NCI-H510A treated with DMSO at 0.1 percent for 48 hours (cell line): ENCODE data around the gene POU2AF2.
"Not testable (repeated sequence)": the region's sequence is repeated elsewhere in the genome, so short reads cannot be mapped to it uniquely, and the experiment has no call there.

Experiments used
- DNase-seq: peaks from one replicate; lab custom pipeline; 2025; lab: John Stamatoyannopoulos, UW

POU2AF2 gene

DNA sequence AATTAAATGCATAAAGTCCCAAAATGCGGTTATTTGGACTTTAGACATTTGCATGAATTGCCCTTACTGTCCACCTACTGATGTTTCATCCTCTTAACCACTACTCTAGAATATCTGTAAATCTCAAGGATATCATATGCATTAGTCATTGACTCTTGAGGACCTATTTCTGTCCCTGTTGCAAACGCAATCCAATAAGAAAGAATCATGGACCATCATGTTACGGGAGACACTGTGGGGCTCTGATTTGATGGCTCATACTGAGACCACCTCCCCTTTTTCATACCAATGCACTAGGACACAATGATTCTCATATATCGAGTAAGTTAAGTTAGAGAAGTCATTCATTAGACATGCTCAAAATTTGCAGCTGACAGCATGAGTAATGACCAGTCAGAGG lies 14.4 kb downstream of the POU2AF2 start:
- DNase-seq: no peak

DNA sequence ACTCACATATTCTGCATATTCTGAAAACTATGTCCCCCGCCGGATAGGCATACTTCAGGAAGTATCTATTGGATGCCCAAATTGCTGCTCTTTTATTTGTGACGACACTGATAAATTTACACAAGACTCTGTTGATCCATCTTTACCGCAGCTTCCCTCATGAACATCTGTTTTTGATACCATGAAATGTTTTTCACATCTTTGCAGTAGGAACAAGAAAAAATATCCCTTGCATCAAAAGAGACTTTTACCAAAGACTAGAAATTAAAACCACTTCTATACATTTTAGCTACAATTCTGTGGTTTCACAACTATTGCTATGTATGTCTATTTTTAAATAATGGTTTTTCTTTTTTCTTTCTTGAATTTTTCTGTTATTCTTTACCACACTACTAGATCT lies 15.3 kb downstream of the POU2AF2 start:
- DNase-seq: no peak

DNA sequence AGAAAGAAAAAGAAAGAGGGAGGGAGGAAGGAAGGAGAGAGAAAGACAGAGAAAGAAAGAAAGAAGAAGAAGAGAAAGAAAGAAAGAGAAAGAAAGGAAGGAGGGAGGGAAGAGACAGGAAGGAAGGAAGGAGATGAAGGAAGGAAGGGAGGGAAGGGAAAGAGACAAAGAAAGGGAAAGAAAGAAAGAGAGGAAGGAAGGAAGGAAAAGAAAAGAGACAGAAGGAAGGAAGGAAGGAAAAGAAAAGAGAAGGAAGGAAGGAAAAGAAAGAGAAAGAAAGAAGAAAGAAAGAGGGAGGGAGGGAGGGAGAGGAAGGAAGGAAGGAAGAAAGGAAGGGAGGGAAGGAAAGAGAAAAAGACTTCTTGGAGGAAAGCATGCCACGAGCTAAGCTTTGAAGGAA lies 19.1 kb downstream of the POU2AF2 start:
- no peak for DNase-seq

DNA sequence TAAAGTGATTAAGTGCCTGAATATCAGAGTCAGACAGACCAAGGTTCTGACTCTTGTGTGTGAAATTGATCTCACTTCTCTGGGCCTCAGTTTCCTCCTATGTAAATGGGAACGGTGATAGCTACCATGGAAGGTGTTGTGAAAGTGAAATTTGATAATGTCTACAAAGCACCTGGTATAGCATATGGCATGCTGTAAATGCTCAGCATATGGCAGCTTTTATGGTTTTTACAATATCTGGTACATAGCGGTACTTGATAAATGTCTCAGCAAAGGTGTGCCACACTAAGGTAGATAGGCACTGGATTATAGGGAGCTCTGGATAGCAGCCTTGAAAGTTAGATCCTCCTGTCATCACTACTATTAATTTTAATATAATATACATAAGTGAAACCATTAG lies 19.9 kb downstream of the POU2AF2 start:
- no peak for DNase-seq

DNA sequence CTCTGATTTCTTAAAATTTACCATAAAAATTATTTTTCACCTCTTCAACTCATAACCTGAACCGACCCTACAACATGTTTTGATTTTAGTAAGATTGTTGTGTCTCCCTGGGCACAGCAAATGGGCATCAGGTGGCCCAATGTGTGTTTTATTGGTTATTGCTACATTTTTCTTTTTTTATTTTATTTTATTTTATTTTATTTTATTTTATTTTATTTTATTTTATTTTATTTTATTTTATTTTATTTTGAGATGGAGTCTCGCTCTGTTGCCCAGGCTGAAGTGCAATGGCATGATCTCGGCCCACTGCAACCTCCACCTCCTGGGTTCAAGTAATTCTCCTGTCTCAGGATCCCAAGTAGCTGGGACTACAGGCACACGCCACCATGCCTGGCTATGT lies 22.8 kb downstream of the POU2AF2 start:
- not testable (repeated sequence) for DNase-seq

DNA sequence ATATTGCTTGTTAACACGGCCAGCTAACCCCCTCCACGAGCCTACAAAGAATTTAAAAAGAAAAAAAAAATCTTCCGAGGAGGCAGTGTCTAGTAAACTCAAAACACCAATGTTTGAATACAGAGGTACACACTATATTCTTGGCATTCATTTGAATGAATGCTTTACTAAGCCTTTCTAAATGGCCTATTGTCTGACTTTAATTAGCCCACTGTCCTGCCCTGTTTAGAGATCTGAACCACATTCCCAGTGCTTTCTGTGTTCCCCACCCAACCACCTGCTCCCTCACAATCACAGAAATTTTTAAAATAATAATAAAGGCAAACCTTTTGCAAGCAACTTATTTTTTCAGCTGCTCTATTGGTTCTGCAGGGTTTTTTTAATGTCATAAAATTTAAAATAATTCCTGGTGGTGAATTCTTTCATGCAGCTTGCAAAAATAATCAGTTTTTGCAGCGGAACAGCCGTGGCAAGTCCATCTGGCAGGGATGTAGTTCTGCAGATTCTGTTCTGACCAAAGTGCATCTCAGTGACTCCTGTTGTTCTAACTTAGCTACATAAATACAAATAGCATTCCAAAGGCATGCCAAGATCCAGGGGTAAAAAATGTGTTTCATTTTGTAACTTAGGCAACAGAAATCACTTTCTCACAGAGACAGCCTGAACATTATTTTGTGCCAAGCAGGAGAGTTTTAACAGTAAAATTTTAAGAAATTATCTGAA lies 23.8 kb downstream of the POU2AF2 start:
- no peak for DNase-seq

DNA sequence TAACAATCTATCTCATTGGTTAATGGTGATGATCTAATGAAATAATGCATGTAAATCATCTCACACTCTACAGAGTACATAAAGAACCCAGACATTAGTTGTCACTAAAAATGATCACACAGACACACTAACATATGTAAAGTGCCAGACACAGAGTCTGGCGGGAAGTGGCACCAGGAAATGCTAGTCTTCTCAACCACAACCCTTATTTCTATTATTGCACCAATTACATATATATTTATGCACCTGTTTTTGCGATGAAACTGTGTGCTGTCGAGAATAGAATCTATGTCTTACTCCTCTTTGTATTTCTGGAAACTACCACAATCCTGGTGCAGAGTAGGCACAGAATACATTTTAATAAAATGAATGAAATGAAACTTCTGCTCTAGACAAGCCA lies 26.9 kb downstream of the POU2AF2 start:
- DNase-seq: no peak

DNA sequence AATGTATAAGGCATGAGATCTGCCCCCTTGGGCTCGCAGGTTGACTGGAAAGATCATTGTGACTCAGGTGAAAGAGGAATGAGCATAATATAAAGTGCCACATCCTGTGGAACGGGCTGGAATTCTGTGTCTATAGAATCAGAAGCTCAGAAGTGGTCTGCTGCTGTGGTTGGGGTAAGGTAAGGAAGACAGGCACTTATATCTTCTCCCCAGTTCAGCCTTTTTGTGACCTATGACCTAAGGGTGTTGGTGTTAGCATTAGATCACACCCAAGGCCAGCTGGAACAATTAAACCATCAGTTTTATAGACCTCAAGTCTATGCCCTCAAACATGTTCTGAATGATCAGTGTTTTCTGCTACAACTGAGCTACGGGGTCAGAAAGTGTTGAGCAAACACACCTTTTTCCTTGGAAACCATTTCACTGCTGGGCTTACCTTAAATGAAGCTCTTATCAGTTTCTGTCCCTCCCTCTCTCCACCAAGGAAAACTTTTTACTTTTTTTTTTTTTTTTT lies 37.1 kb downstream of the POU2AF2 start:
- no peak for DNase-seq

DNA sequence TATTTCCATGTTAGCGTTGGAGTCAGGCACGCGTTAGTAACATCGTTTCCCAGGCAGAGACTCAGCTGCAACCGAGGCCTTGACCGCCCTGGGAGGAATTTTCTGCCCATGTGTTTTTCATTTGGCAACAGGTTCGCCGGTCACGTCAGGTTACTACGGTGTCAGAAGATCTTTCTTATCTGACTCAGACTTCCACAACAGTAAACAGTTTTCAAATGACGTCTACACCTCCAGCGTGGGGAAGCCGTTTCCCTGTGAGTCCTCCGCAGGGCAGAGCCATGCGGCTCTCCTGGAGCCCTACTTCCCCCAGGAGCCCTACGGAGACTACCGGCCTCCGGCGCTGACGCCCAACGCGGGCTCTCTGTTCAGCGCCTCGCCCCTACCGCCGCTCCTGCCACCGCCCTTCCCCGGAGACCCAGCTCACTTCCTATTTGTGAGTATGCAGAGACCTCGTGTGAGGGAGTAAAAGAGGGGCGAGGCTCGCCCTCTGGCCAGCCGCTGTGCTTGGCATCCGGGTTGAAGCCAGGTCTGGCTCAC lies 38.5 kb downstream of the POU2AF2 start:
- no peak for DNase-seq

DNA sequence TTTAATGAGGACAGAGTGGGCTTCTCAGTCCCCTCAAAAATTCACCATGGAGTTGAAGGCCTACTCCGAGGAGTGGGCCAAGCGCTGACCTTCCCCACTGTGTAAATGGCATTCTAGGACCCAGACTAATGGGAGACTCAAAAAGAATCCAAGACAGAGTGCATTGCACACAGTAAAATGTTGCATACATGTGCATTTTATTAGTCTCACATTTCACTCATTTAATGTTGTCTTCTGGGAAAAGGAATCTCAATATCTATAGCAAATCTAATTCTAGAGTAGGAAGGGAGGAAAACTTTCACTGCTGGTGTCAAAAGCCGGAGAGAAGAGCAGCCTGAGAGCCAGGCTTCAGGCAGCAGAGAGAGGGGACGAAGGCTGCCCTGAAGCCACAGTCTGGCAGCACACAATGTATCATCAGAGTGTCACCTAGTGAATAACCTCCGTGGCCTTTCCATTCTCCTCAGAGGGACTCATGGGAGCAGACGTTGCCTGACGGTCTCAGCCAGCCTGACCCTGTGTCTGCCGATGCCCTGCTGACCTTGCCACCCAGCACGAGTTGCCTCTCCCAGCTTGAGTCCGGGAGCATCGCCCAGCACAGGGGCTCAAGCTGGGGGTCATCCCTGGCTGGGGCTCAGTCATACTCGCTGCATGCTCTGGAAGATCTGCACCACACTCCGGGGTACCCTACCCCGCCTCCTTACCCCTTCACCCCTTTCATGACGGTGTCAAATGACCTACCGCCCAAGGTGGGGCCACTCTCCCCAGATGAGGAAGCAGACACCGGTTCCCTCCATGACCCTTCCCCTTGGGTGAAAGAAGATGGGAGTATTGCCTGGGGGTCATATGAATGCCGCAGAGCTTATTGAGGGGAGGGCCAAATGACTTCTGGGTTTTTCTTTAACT lies 39.9 kb downstream of the POU2AF2 start:
- no peak for DNase-seq

DNA sequence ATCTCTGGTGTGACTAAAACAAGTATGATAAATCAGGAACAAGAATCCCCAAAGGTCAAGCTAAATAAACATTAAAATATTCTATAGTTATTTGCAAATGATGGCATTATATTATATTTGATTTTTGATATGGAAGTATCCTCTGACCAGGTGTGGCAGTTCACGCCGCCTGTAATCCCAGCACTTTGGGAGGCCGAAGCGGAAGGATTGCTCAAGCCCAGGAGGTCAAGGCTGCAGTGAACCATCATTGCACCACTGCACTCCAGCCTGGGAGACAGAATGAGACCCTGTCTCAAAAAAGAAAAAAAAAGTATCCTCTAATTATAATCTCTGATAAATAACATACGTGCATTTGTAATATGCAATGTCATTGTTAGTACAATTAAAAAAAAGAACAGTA lies 46.2 kb downstream of the POU2AF2 start:
- no peak for DNase-seq

DNA sequence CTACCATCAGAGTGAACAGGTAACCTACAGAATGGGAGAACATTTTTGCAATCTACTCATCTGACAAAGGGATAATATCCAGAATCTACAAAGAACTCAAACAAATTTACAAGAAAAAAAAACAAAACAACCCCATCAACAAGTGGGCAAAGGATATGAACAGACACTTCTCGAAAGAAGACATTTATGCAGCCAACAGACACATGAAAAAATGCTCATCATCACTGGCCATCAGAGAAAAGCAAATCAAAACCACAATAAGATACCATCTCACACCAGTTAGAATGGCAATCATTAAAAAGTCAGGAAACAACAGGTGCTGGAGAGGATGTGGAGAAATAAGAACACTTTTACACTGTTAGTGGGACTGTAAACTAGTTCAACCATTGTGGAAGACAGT lies 46.9 kb downstream of the POU2AF2 start:
- not testable (repeated sequence) for DNase-seq

DNA sequence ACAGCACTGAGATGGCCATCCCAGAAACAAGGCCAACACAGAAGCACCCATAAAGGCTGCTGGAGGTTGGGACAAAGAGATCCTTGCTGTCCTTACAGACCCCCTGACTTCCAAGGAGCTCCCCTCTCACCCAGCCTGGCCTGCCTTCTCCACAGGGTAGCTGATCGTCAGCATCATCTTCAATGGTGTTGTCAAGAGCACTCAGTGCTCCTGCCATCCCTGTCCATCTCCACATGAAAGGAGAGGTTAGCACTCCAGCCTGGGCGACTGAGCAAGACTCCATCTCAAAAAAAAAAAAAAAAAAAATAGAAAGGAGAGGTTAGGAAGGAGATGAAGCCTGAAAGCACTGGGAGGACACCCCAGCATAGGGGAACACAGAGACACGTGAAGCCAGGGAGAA lies 50.7 kb downstream of the POU2AF2 start:
- no peak for DNase-seq

DNA sequence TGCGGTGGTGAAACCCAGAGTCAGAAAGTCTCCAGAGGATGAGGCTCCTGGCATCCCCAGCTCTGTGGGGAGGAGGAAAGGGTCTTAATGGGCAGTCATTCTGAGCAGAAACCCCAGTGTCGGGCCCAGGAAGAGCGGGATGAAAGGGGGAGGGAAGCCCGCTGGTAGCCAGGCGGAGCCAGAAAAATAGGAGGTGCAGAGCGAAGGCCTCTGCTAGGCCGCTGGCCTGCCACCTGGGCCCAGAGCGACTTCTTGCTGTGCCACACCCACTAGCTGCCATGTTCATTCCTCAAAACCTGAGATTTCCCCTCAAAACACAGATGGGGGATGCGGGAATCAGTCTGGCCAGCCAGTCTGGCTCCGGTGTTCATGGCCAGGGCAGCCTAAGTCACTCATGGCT lies 52.2 kb downstream of the POU2AF2 start:
- no peak for DNase-seq

DNA sequence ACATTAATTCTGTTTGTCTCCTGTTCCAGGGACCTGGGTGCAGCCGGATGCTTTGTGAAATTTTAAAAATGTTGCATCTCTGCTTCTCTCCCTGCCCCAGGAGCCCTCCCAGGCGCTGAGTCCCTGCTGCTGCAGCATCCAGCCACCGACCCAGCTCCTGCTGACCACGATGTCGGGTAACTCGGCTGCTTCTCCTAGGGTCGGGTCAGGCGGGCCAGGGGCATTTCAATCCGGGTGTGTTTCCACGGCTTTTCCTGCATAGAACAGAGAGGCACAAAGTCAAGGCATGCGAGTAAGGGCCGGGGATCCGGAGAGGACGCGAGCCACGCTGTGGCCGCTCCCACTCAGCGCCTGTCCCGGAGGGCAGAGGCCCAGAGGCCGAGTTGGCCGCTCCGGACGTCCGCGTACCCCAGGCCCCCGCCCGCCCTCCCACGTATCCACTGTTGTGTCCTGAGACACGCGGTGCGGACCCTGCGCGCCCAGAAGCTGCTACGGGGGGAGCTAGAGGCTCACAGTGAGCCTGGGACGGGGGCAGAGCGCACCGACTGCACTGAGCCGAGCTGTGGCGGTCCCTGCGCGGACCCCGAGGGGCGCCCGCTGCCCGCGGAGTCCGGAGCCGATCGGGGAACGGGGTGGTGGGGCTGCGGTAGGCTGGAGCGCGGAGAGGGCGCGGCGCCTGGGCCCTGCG lies 53.0 kb downstream of the POU2AF2 start, which contains the start of gene POU2AF3:
Gene POU2AF3, plus strand, starts transcription at position 134 of the 688 bp plus-strand sequence. Its CDS starts 36 bp downstream, at position 170.
- DNase-seq: no peak

DNA sequence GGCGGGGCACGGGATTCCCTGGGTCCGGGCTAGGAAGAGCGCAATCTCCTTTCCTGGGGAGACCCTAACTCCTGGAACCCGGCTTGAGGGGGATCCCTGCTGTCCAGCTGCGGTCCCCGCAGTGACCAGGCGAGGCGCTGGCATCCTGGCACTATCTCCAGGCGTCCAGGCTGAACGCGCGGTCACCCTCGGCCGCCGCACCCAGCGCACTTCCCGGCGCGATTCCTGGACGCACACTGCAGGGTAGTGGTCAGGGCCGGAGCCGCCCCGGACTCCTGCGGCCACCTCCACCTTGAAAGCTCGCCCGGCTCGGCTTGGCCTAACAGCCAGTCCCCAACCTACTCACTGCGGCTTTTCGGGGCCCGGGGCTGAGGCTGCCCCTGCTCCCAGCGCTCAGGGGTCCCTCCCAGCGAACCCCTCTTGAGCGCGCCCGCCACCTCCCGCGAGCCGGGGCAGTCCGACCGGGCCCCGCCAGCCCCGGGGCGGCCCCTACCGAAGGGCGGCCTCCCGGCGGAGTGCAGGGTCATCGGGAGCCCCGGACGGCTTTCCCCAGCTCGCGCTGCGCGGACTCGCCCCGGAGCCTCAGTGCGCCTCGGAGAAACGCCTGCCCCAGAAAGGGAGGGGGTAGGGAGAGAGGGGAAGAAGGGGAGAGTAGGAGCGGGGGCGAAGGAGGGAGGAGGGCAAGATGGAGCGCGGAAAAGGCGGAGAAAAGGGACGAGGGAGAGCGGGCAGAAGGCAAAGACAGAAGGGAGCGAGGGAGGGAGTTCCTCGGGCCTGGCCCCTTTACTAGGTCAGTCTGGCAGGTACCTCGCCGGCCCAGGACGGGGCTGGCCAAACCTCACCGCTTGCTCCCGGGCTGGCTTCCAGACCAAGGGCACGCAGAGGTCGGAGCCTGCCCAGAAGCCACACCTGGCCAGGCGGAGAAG lies 53.8 kb downstream of the POU2AF2 start:
- DNase-seq: no peak

DNA sequence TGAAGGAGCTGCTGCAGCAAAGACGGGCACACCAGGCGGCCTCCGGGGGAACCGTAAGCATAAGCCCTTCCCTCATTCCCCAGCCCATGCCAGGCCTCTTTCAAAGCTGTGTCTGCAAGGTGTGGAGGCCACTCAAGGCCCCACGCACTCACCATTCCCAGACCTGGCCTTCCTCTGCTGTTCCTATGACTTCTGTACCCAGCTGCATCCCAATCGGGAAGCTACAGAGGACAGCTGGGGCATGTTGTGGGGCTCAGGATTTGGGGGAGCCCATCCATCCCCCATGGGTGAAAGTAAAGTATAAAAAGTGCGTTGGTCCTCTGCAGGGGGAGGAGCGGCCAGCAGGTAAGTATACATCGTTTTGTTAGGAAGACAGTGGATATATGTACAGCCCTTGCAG lies 55.0 kb downstream of the POU2AF2 start:
- no peak for DNase-seq

DNA sequence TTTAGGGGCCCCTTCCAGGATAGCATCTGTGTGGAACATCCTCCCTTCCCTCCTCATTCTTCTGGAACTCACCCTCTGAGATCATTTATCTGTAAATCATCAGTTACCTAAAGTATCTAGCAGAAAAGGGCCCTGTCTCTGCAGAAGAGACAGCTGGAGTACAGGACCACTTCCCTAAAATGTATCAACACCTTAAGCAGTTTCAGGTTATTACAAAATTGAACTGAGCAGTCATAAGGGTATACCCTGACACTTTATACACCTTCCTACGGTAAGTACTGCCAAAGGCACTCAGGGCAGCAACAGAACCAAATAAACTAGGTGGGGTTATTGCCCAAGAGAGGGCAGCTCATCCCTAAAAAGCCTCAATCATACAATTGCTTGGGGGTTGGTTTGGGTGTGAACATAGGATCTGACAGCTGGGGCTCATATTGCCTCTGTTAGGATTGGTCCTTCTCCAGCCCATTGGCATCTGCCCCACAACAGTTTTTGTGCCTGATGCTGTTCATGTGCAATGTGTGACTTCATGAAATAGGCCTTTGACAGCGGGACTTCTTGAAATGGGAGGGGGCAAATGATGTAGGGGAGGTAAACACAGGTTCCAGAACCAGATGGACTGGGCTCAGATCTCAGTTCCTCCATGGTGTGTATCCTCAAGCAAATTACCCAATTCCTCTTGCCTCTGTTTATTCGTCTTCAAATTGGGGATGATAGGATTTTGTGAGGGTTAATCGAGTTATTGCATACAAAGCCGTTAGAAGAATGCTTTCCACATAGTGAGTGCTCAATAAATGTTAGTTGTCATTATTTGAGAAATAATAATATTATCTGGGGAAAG lies 55.7 kb downstream of the POU2AF2 start:
- DNase-seq: no peak

DNA sequence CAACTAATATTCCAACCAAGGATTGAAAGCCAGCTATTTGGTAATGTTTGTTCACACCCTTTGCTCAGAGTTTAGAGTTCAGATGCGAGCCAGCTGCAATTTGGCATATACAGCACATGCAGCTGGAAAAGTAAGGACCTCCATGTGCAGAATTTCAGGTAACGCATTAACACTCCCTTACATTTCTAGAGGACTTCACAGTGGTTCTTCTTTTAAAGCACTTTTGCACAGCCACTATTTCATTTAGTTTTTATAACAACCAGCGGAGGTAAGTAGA lies 56.3 kb downstream of the POU2AF2 start:
- DNase-seq: no peak

DNA sequence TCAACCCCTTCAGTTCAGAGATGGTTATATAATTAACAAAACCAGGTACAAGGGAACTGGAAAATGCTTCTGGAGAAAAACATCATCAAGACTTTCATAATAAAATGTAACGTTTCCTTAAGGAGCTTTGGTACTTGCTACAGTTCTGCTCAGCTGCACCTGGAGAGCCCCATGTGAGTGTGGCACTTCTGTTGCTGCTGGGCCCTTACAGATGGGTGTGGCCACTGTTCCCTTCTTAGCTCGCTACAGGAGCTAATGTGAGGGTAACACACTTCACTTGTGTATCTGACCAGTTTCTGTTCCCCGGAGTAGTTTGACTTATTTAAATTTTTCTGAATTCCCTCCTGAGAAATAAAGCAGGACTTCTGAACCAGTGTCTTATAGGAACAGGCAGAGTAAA lies 56.8 kb downstream of the POU2AF2 start:
- DNase-seq: peak; percentile 72
